NOMO-1 treated with DMSO at 0.1 percent for 48 hours (cell line): ENCODE data around the gene FARP2.

Experiments used
- DNase-seq: peaks from one replicate; lab custom pipeline; 2025; ENCODE audit not compliant: unreplicated experiment; lab: John Stamatoyannopoulos, UW

The FARP2 gene

GRCh38 chr2:241482126-241482955, 126.3 kb downstream of the FARP2 start:
- DNase-seq: no peak

GRCh38 chr2:241483305-241483704, 127.2 kb downstream of the FARP2 start:
- no peak for DNase-seq

DNA sequence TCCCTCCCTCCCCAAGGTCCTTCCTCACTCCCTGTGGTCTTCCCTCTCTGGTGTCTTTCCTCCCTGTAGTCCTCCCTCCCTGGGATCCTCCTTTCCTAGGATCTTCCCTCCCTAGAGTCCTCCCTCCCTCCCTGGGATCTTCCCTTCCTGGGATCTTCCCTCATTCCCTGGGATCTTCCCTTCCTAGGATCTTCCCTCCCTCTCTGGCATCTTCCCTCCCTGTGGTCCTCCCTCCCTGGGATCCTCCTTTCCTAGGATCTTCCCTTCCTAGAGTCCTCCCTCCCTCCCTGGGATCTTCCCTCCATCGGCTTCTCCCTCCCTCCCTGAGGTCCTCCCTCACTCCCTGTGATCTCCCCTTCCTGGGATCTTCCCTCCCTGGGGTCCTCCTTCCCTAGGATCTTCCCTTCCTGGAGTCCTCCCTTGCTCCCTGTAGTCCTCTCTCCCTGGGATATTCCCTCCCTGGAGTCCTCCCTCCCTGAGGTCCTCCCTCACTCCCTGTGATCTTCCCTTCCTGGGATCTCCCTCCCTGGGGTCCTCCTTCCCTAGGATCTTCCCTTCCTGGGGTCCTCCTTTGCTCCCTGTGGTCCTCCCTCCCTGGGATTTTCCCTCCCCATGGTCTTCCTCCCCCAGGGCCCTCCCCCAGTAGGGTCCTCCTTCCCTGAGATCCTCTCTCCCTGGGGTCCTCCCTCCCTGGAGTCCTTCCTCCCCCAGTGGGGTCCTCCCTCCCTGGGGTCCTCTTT, 129.3 kb downstream of the FARP2 start:
- DNase-seq: no peak

GRCh38 chr2:241489088-241489487, 133.0 kb downstream of the FARP2 start:
- DNase-seq: no peak

DNA sequence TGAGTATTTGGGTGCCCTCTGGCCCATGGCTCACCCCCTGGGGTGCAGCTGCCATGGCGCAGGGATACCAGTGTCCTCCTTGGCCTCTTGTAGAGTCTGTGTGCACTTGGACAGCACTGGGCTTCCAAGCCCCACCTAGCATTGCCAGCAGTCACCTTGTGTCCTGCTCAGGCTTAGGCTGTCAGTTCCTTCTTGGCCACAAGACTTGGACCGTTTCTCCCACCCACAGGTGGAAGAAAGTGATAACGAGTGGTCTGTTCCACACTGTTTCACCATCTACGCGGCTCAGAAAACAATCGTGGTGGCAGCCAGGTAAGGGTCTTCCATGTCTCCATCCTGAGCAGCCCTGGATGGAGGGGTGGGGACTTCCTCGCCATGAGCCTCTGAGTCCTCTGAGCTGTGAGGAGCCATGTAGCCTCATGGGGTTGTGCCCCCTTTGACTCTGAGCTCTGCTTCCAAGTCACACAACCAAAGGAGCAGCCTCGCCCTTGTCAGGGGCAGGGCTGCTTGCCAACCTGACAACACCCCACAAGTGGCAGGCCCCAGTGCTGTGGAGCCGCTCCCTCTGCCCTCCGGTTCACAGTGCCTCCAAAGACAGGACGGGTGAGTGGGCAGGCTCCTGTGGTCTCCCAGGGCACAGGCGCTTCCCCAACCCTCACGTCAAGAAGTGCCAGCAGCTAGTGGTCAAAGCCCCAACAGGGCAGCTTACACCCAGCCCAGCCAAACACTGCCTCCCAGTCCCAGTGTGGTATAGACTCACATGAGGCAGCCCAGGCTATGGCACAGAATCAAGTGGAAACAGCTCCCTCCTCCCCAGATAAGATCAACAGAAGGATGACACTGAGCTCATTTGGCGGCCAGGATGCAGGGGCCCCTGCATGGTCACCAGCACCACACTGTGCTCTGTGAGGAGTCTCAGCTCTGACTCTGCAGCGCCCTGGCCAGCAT, 133.9 kb downstream of the FARP2 start:
- no peak for DNase-seq

DNA sequence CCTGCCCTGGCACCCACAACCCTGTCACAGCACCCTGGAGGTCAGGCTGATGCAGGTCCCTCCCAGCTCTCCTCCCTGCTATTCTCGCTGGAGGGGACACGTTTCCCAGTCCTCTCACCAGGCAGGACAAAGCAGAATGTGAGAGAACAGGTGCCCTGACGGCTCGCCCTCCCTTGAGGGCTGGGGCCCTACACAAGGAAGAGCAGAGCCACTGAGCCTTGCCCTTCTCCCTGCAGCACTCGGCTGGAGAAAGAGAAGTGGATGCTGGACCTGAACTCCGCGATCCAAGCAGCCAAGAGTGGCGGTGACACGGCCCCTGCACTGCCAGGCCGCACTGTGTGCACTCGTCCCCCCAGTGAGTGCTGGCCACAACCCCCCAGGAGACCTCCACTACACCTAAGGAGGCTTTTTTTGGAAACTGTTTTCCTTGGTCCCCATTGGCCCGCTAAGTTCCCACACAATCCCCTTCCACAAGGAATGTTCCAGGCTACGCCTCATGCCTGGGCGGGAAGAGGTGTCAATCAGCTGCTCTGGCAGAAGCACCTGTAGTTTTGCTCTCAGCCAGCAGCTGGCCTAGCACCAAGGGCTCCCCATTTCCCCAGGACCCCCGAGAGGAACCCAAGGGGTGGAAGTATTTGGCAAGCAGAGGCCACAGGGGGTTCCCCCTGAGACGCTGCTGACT, 134.9 kb downstream of the FARP2 start:
- no peak for DNase-seq

GRCh38 chr2:241491549-241492173, 135.6 kb downstream of the FARP2 start:
- DNase-seq: no peak

GRCh38 chr2:241492174-241492565, 136.1 kb downstream of the FARP2 start:
- DNase-seq: no peak

DNA sequence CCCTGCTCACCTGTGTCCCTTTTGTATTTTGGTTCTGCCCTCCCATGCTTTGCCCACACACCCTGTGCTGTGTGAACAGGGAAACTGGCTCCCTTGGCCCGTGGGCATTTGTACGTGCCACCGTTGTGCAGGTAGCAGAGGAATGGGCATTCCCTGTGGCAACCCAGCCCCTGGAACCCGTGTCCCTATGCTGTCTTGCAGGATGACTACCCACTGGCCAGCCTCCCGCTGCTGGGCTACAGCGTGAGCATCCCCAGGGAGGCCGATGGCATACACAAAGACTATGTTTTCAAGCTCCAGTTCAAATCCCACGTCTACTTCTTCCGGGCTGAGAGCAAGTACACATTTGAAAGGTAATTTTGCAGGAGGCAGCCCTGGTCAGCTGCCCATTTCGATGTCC, 137.0 kb downstream of the FARP2 start:
- no peak for DNase-seq

- no peak for DNase-seq
Observed at GRCh38 chr2:241494311-241494908, 138.3 kb downstream of the FARP2 start.

DNA sequence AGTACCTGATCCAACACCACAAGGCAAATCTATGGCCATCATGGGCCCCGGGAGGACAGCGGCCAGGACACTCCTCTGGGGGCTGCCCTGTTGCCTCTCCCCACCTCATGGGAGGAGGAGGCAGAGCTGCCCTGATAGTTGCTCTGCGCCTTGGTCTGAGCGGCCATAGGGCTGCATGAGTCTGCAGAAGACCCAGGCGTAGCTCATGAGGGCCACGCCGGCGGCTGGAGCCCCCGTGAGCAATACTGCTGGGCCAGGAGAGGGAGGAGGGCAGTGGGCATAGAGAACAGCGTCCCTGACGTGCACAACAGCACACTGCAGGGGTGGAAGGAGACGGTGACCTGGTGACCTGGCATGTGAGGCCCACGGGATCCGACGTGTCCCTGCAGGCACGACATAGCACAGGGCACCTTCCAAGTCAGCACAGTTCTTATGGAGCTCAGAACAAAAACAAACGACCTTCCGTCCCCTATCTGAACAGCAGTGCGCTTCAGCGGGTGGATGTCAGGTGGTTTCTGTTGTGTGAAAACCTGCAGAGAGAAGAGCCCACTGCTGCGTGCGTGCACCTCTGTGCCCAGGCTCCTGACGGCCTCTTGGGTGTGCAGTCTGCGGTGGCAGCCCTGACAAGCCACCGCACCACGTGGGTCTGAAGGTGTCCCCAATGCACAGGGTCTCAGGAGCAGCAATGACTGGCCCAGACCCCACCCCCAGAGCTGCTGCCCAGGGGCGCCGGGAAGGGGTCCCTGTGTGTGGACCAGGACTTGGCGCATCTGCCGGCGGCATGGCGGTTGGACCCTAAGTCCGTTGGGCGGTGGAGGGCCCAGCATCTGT, 139.3 kb downstream of the FARP2 start:
- DNase-seq: no peak

GRCh38 chr2:241496003-241496707, 140.1 kb downstream of the FARP2 start:
- DNase-seq: no peak

DNA sequence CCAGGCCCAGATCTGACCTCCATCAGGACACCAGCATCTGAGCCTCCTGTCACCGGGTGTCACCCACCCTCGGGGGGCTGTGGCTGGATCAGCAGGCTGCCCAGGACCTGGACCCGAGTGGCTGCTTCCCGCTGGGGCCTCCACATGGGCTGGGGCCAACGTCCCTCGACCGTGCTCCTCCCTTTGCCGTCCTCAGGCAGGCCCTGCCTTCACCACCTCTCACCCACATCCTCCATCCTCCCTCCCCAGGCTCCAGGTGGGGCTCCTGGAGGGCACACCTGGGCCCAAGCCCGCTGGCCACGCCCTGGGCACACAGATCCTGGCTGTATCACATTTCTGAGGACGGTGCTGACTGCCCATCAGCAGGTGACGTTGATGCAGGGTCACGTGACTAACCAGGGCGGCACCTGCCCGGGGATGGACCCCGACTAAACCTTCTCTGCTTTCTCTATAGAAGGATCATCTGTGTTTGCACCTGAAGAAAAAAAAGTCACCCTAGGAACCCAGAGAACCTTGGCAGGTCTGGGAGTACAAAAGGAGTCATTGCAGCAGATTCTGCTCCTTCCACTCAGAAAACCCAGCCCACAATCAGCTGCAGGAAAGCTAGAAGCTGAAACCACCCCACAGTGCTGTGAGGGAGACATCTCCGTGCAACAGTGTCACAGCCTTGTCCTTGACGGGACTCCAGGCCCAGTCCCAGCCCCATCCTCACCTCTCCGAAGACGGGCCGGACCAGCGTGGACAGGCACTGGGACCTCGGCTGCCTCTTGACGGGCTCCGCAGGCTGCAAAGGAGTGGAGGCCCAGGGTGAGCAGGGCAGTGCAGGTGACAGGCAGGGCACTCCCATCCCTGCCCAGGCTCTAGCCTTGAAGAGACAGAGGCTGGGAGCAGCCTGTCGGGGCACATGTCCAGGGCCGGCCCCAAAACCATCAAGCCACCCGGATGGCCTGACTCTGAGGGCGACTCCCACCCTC, 141.1 kb downstream of the FARP2 start:
- DNase-seq: no peak

GRCh38 chr2:241498115-241499070, 142.3 kb downstream of the FARP2 start:
- no peak for DNase-seq

DNA sequence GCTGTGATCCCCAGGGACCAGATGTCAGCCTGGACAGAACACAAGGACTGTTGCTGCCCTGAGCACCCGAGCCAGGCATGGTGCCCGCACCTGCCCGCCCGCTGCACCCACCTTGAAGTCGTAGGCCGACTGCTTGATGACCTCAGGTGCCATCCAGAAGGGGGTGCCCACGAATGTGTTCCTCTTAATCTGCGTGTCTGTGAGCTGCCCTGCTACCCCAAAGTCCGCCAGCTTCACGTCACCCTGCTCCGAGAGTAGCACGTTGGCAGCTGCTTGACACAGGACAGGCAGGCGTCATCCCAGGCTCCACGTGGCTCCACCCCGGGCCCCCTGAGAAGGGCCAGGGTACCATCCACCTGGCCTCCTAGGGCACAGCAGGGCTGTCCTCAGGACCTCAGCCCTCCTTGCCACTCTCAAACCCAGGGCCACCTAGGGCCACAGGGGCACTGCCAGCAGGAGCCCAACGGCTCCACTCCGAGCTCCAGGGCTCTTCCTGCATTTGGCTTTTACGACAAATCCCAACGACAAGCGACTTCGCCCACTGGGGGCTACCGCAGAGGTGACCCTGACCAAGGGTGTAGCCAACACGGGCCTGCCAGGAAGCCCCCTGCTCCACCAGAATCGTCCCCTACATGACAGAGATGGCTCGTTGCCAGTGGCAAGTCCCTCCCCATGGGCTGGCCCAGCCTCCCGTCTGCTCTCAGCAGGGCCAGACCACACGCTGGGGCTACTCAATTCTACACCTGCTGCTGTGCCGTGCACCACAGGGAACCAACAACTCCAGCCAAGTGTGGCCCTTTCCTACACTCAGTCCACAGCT, 143.3 kb downstream of the FARP2 start:
- DNase-seq: no peak
